Mesothelial cell of epicardium (in vitro differentiated cells): ENCODE measurements around the gene ZDHHC1. TPM values are rescaled to one million over a fixed set of nuclear protein-coding genes. Genes with fewer than 3 reads are reported as not detected.

ENCODE experiments used
- DNase-seq, 2 experiments: peaks; one replicate each; pipeline ENCODE4 v3.0.0; 2021; ENCODE audit warnings: low spot score in 2 of 2; ENCODE audit not compliant: unreplicated experiment in 2 of 2
- H3K27ac Mint-ChIP-seq: 2 replicates; pipeline ENCODE4 v1.8.0; 2021; ENCODE audit warnings: mixed read lengths
- H3K27me3 Mint-ChIP-seq: 2 replicates; pipeline ENCODE4 v1.8.0; 2021; ENCODE audit warnings: low read depth, mixed read lengths
- H3K36me3 Mint-ChIP-seq: 2 replicates; pipeline ENCODE4 v1.8.0; 2021; ENCODE audit warnings: mixed read lengths
- H3K4me1 Mint-ChIP-seq: 2 replicates; pipeline ENCODE4 v1.8.0; 2021; ENCODE audit warnings: mixed read lengths
- H3K4me3 Mint-ChIP-seq: 2 replicates; pipeline ENCODE4 v1.8.0; 2021; ENCODE audit warnings: mild to moderate bottlenecking, moderate library complexity, mixed read lengths
- H3K9me3 Mint-ChIP-seq: 2 replicates; pipeline ENCODE4 v1.8.0; 2021; ENCODE audit warnings: mixed read lengths
- CTCF ChIP-seq: fragments of 200-600 bp; sonication (generic); IDR thresholded peaks from one replicate; pipeline ENCODE4 v1.5.0; 2021; ENCODE audit warnings: antibody characterized with exemption; ENCODE audit not compliant: unreplicated experiment
- total RNA-seq: library from RNA; stranded (reverse); gene quantifications from 3 replicates; pipeline ENCODE4 v1.2.1, GENCODE V29; 2021

ZDHHC1 gene
- total RNA-seq, 1 donor from 2014 or later = 15.4 TPM

- DNase-seq = no peak
- Mint-ChIP-seq H3K36me3 (no peaks in the 10 kb centered on the region), H3K27ac (peak overlapping the region; percentile 75), H3K4me3 (no peak overlapping the region), H3K9me3 (no peaks in the 10 kb centered on the region), H3K27me3 (no peaks in the 10 kb centered on the region), H3K4me1 (peaks cover 23% of the 10 kb centered on the region)
- no peak for TF ChIP-seq CTCF
Observed at GRCh38 chr16:67405336-67405735, 10.9 kb downstream of the ZDHHC1 start.

DNA sequence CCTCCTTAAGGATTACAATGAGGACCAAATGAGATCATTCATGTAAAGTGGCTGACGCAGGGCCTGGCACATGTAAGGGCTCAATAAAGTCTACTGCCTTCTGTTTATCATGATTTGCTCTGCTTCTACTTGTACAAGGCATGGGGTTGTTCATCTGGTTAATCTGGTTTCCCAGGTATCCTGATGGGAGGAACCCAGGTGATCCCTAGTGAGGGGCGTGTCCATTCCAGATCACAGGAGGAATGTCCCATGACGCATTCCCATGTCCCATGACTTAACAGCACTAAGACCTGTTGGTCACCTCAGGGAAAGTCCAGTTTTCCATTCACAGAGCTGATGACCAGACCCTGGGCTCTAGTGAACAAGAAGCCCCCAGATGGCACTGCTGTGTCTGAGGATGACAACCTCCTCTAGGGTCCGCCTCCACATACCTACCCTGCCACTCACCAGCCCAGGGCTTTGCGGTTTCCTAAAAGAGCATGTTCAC, 11.5 kb downstream of the ZDHHC1 start:
- H3K27me3 Mint-ChIP-seq = no peaks in the 10 kb centered on the region
- peaks cover 24% of the 10 kb centered on the region for H3K4me1 Mint-ChIP-seq
- H3K27ac Mint-ChIP-seq = peak overlapping the region; percentile 75
- no peaks in the 10 kb centered on the region for H3K36me3 Mint-ChIP-seq
- TF ChIP-seq CTCF = no peak
- H3K9me3 Mint-ChIP-seq = no peaks in the 10 kb centered on the region
- H3K4me3 Mint-ChIP-seq = no peak overlapping the region
- DNase-seq = no peak

DNA sequence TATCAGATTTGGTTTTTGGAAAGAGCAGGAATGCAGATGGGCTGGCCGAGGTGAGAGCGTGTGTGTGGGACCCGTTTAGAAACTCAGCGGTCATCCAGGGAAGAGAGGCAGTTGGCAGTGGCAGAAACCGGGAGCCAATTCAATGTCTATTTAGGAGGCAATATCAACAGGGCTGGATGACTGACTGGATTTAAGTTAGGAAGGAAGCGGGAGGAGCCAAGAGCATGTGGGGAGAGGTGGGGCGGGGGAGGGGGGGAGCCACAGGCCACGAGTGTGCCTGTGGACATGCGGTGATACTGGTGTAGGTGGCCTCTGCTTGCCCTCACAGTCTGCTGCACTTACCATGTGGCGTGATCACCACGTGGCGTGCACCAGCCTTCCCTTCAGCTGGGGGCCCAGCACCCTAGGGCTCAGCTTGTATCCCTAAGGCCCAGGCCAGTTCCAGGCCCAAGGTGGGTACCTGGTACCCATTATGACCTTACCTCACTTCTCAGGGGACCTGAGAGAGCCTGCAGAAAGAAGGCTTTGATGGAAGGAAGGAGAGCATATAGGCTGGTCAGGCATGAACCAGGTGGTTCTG, 12.2 kb downstream of the ZDHHC1 start:
- Mint-ChIP-seq H3K27me3 (no peaks in the 10 kb centered on the region), H3K4me3 (no peak overlapping the region), H3K27ac (peak overlapping the region; percentile 75), H3K4me1 (peaks cover 27% of the 10 kb centered on the region), H3K36me3 (no peaks in the 10 kb centered on the region), H3K9me3 (no peaks in the 10 kb centered on the region)
- no peak for DNase-seq
- TF ChIP-seq CTCF = no peak

DNA sequence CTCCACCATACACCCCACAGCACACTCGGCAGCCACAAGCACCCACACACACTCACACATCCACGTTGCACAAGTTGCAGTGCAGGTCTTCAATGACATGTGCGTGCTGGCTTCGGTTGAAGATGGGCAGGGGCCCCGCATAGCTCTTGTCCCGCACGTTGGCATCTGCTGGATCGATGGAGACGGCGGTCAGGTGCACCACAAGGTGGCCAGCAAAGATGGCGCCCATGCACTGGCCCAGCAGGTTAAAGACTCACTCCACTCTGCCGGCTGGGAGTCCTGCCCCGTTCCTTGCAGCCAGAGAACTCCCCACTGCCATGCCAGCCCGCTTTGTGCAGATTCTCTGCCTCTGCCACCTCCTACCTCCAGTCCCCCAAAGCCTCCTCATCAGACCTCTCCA, 15.4 kb downstream of the ZDHHC1 start:
- no peak for TF ChIP-seq CTCF
- H3K4me3 Mint-ChIP-seq = no peak overlapping the region
- peaks cover 34% of the 10 kb centered on the region for H3K4me1 Mint-ChIP-seq
- H3K9me3 Mint-ChIP-seq = no peaks in the 10 kb centered on the region
- no peak for DNase-seq
- peaks cover 7% of the 10 kb centered on the region for H3K27me3 Mint-ChIP-seq
- H3K27ac Mint-ChIP-seq = no peak overlapping the region
- H3K36me3 Mint-ChIP-seq = no peaks in the 10 kb centered on the region

DNA sequence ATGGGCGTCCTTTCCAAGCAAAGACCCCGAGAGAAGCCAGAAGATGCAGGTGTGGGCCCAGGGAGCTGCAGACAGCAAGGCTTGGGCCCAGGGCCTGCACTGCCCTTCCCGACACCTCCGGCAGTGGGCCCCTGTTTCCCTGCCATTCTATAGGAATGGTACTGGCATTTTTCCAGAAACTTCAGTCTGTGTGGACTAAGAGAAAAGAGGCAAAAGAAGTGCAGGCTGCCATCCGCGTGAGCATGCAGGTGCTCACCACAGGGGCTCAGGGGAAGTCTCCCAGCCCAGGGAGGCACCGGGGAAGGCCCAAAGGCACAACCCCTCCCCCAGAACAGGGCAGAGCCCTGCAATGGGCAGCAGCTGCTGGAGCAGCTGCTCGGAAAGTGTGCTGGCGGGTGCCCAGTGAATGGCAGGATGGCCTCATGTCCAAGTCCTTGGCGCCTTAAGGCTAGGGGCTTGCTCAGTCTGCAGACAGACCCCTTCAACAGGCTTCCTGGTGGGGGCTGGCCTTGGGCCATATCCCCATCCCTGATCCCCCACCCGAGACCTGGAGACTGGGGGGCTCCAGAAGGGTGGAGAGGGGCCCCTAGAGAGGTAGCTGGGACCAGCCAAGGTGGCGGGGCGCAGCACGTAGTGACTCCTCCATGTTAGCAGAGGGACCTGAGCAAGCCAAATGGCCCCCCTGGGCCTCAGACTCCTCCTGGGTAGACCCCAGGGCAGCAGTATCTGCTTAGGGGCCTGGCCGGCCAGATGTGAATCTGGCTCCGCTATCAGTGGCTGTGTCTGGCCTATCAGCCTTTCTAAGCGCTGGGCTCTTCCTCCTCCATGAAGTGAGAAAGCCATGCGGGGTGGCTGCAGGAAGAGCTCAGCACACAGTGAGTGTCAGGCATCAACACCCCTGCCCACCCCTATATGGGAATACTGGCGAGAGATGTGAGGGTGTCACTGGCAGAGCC, 16.2 kb downstream of the ZDHHC1 start:
- H3K4me1 Mint-ChIP-seq = peaks cover 30% of the 10 kb centered on the region

More for the DNA sequence above, 16.2 kb downstream of the ZDHHC1 start:
- Mint-ChIP-seq H3K27me3 (peaks cover 16% of the 10 kb centered on the region), H3K27ac (no peak overlapping the region), H3K9me3 (no peaks in the 10 kb centered on the region), H3K4me3 (no peak overlapping the region), H3K36me3 (no peaks in the 10 kb centered on the region)
- DNase-seq = no peak
- no peak for TF ChIP-seq CTCF
